LNCaP clone FGC (cell line): Measurements from ENCODE around the gene RAB3GAP1.

Source experiments
- DNase-seq: peaks from one replicate; pipeline ENCODE4 v3.0.0-alpha.2; 2011; ENCODE audit warnings: low read depth
- H3K4me3 ChIP-seq: 2 replicates; pipeline ENCODE4 v1.5.1; 2011; ENCODE audit warnings: mild to moderate bottlenecking, low read depth, low read length, control low read depth
- TF ChIP-seq, protein P1 (sequence below): IDR thresholded peaks from 2 replicates; pipeline ENCODE4 v1.5.1; 2012; ENCODE audit warnings: mild to moderate bottlenecking; ENCODE audit not compliant: control insufficient read depth, insufficient read depth; ENCODE audit errors: extremely low read depth

The RAB3GAP1 gene

DNA sequence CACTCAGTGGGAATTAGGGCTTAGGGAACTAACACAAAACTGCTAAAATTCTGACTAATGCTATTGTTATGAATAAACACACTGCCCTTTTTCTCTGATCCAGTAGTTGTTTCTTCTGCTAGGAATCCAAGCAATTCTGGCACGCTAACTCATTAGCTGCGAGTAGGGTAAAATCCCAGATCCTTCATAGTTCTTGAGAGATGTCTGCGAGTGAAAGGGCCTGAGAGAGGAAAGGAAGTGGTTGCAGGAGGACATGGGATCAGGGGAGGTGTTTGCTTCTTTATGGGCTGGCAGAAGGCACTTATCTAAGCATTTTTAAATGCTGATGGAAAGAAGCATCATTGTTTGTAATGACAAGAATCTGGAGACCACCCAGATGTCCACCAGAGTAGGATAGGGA is 14.3 kb upstream of the RAB3GAP1 start:
- TF ChIP-seq, protein P1, sequence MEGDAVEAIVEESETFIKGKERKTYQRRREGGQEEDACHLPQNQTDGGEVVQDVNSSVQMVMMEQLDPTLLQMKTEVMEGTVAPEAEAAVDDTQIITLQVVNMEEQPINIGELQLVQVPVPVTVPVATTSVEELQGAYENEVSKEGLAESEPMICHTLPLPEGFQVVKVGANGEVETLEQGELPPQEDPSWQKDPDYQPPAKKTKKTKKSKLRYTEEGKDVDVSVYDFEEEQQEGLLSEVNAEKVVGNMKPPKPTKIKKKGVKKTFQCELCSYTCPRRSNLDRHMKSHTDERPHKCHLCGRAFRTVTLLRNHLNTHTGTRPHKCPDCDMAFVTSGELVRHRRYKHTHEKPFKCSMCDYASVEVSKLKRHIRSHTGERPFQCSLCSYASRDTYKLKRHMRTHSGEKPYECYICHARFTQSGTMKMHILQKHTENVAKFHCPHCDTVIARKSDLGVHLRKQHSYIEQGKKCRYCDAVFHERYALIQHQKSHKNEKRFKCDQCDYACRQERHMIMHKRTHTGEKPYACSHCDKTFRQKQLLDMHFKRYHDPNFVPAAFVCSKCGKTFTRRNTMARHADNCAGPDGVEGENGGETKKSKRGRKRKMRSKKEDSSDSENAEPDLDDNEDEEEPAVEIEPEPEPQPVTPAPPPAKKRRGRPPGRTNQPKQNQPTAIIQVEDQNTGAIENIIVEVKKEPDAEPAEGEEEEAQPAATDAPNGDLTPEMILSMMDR, result no peak
- DNase-seq, result no peak
- no peak overlapping the region for H3K4me3 ChIP-seq

DNA sequence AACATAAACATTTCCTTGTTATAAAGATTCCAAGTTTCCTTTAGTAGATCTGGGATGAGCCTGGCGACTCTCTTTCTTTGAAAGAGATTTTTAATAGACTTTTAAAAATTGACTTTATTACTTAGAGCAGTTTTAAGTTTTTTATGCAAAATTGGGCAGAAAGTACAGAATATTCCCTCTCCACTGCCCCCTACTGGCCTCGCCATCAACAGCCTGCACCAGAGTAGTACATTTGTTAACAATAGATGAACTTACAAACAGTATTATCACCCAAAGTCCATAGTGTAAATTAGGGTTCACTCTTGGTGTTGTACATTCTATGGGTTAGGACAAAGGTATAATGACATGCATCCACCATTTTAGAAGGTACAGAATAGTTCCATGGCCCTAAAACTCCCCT is 8.7 kb upstream of the RAB3GAP1 start:
- H3K4me3 ChIP-seq, result no peak overlapping the region
- DNase-seq, result no peak
- TF ChIP-seq, protein P1, result peak; percentile 39

DNA sequence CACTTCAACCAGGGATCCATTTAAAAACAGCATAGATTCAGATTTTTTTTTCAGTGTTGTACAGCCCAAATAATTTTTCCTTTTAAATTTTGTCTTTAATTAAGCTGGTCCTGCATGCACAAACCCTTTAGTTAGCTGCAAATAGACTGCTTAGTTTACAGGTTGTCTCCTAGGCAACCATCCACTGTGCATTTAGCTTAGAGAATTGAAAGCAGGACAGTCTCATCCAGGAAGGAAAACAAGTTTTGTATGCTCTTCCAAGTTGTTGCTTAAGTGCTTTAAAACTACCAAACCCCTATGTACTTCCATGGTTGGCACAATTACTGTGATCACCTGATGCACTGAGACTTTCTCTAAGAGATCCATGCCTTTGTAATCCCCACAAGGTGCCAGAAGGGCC is 4.8 kb upstream of the RAB3GAP1 start, which contains the start of gene MAP3K19:
Gene MAP3K19 (minus strand): TSS at position 148 of the 400 bp plus-strand sequence. CDS start 22,800 bp downstream, outside the sequence.
- peak; percentile 36 for DNase-seq
- TF ChIP-seq, protein P1, result no peak

DNA sequence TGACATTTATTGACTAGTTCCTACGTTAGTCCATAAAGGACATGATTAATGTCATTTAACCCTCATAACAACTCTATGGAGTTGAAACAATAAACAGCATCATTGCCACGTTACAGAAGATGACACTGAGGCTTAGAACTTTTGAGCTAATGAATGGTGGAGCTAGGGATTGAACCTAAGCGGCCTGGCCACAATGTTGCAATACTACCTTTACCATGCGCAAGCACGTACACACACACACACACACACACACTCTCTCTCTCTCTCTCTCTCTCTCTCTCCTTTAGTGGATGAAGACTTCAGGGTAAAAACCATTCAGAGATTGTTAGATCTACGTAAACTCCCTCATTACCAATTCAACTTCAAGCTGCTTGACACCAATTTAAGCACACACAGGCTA is 4.0 kb upstream of the RAB3GAP1 start:
- TF ChIP-seq, protein P1, result no peak
- no peak for DNase-seq
- H3K4me3 ChIP-seq, result no peak overlapping the region

More for the DNA sequence above, 4.8 kb upstream of the RAB3GAP1 start, which contains the start of gene MAP3K19:
- H3K4me3 ChIP-seq, result no peak within 1 kb of the TSS

DNA sequence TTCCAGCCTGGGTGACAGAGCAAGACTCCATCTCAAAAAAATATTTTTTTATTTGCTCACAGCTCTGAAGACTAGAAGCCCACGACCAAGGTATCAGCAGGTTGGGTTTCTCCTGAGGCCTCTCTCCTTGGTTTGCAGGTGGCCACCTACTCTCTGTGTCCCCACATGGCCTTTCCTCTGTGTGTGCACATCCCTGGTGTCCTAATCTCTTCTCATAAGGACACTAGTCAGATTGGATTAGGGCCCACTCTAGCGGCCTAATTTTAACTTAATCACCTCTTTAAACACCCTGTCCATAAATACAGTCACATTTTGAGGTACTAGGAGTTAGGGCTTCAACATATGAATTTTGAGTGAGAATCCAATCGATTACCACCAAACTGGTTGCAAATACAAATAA is 2.0 kb upstream of the RAB3GAP1 start:
- no peak overlapping the region for H3K4me3 ChIP-seq
- DNase-seq, result no peak
- TF ChIP-seq, protein P1, result no peak

DNA sequence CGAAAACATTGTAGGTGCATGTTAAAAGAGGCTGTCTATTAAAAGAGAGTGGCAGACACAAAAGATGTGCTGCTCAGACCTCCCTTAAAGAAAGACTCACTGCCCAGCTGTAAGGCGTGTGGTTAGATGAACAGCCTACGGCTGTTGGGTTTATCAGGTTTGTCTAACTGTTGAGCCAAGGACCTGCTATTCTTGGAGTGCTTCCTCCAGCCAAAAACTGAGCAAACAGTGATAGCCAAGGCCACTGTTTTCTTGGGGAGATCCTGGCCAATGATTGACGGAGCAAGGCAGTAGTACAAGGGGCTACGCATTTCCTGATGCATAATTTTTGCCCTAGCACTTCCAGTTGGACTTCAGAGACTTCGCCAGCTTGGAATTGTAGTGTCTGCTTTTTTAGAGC is 1.4 kb upstream of the RAB3GAP1 start:
- TF ChIP-seq, protein P1, result no peak
- no peak overlapping the region for H3K4me3 ChIP-seq
- DNase-seq, result no peak

DNA sequence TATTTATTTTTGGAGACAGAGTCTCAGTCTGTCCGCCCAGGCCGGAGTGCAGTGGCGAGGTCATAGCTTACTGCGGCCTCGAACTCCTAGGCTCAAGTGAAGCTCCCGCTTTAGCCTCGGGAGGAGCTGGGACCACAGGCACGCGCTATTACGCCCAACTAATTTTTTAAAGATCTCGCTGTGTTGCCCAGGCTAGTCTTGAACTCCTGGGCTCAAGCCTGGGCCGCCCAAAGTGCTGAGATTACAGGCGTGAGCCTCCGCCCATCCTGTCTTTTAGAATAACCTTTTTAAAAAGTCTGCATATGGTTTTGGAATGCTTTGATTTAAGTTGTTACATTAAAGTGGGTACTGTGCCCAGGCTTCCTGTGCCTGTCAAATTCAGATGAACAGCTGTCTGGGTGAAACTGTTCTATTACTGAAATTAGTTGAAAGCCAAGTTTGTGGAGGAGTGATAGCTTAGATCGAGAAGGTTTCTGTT is 944 bp downstream of the RAB3GAP1 start:
- TF ChIP-seq, protein P1, result no peak
- DNase-seq, result no peak
- H3K4me3 ChIP-seq, result peak overlapping the region; percentile 97
